CD8-positive, alpha-beta memory T cell (primary cell): ENCODE measurements around the gene NAV2. TPM values are rescaled to one million over a fixed set of nuclear protein-coding genes. Genes with fewer than 3 reads are reported as not detected.

ENCODE experiments used
- CTCF ChIA-PET: fragments of 350-600 bp; sonication (Branson Sonifier 250); formaldehyde crosslinking; loops from one replicate; lab custom pipeline; 2021; ENCODE audit warnings: antibody characterized with exemption; lab: Charles Lee
- POLR2A ChIA-PET: fragments of 350-600 bp; sonication (Branson Sonifier 250); formaldehyde crosslinking; loops from one replicate; lab custom pipeline; 2021; ENCODE audit warnings: antibody characterized with exemption; lab: Charles Lee
- DNase-seq, 5 donors: peaks; one replicate each; pipeline versions ENCODE4 v3.0.0 to v3.0.0-alpha.2; 2020 to 2022; ENCODE audit warnings: mixed read lengths in 1 of 5
- H3K27ac ChIP-seq: one replicate; pipeline ENCODE4 v1.7.0; 2013; ENCODE audit warnings: low read depth, mild to moderate bottlenecking, low read length, moderate library complexity
- H3K27me3 ChIP-seq: 2 replicates; pipeline ENCODE4 v1.7.0; 2013; ENCODE audit warnings: low read length, mild to moderate bottlenecking; ENCODE audit not compliant: insufficient read depth, poor library complexity, severe bottlenecking
- H3K36me3 ChIP-seq: 2 replicates; pipeline ENCODE4 v1.7.0; 2013; ENCODE audit warnings: mild to moderate bottlenecking, low read length, moderate library complexity; ENCODE audit not compliant: insufficient read depth
- H3K4me1 ChIP-seq: 2 replicates; pipeline ENCODE4 v1.7.0; 2013; ENCODE audit warnings: mild to moderate bottlenecking, low read length, moderate library complexity; ENCODE audit not compliant: insufficient read depth
- H3K4me3 ChIP-seq: 2 replicates; pipeline ENCODE4 v1.7.0; 2013; ENCODE audit warnings: mild to moderate bottlenecking, low read length
- H3K9me3 ChIP-seq: 2 replicates; pipeline ENCODE4 v1.7.0; 2013; ENCODE audit warnings: mild to moderate bottlenecking, low read length
- H3K27ac Mint-ChIP-seq, 8 donors: one replicate each; pipeline ENCODE4 v1.8.0; 2020 to 2021; ENCODE audit warnings: mixed read lengths in 8 of 8, mild to moderate bottlenecking in 6 of 8, inconsistent platforms in 3 of 8, moderate library complexity in 3 of 8
- H3K27me3 Mint-ChIP-seq, 2 donors: one replicate each; pipeline ENCODE4 v1.8.0; 2020 to 2021; ENCODE audit warnings: mixed read lengths in 2 of 2, mild to moderate bottlenecking in 1 of 2, moderate library complexity in 1 of 2
- H3K36me3 Mint-ChIP-seq, 3 donors: one replicate each; pipeline ENCODE4 v1.8.0; 2020 to 2021; ENCODE audit warnings: mixed read lengths in 3 of 3, inconsistent platforms in 1 of 3, mild to moderate bottlenecking in 1 of 3
- H3K4me1 Mint-ChIP-seq, 3 donors: one replicate each; pipeline ENCODE4 v1.8.0; 2020 to 2021; ENCODE audit warnings: mixed read lengths in 3 of 3, inconsistent platforms in 1 of 3, mild to moderate bottlenecking in 1 of 3
- H3K4me3 Mint-ChIP-seq, 7 donors: one replicate each; pipeline ENCODE4 v1.8.0; 2020 to 2021; ENCODE audit warnings: mixed read lengths in 7 of 7, mild to moderate bottlenecking in 6 of 7, moderate library complexity in 4 of 7, inconsistent platforms in 2 of 7
- H3K9me3 Mint-ChIP-seq, 5 donors: one replicate each; pipeline ENCODE4 v1.8.0; 2020 to 2022; ENCODE audit warnings: mixed read lengths in 5 of 5, mild to moderate bottlenecking in 3 of 5, moderate library complexity in 2 of 5, inconsistent platforms in 1 of 5
- polyA plus RNA-seq: library from polyadenylated mRNA; unstranded; fragments of 300-500 nt; fragmentation: Illumina TruSeq; gene quantifications from one replicate; pipeline ENCODE4 v1.2.3, GENCODE V29; 2021
- total RNA-seq, 2 experiments: library from RNA; stranded (reverse); gene quantifications; one replicate each; pipeline ENCODE4 v1.2.3, GENCODE V29; 2021

The NAV2 gene
- total and polyA plus RNA-seq, 3 experiments from 2014 or later = 0.42 to 1.2 (median 1.1) TPM

GRCh38 chr11:20088397-20089225 is 376.0 kb downstream of the NAV2 start:
- no peaks in the 10 kb centered on the region for H3K9me3 ChIP-seq
- no peaks in the 10 kb centered on the region for H3K9me3 Mint-ChIP-seq
- no peaks in the 10 kb centered on the region for H3K27me3 ChIP-seq
- no peak overlapping the region for H3K27ac Mint-ChIP-seq
- peaks cover 0 to 6% of the 10 kb centered on the region in 2 donors for H3K27me3 Mint-ChIP-seq
- H3K4me3 Mint-ChIP-seq = no peak overlapping the region
- peaks cover 0 to 1% (median 0%) of the 10 kb centered on the region in 3 donors for H3K36me3 Mint-ChIP-seq
- CTCF ChIA-PET = no interaction called here
- POLR2A ChIA-PET = no interaction called here
- no peak for DNase-seq
- H3K36me3 ChIP-seq = no peaks in the 10 kb centered on the region
- peaks cover 3% of the 10 kb centered on the region for H3K4me1 ChIP-seq
- H3K4me1 Mint-ChIP-seq = peaks cover 11 to 13% (median 12%) of the 10 kb centered on the region in 3 donors
- H3K27ac ChIP-seq = no peak overlapping the region
- H3K4me3 ChIP-seq = no peak overlapping the region

GRCh38 chr11:20089367-20089766 is 376.7 kb downstream of the NAV2 start:
- Mint-ChIP-seq H3K4me3 (no peak overlapping the region), H3K36me3 (no peaks in the 10 kb centered on the region), H3K27ac (peak overlapping the region in 1 of 8 donors; percentile 64), H3K27me3 (peaks cover 0 to 5% of the 10 kb centered on the region in 2 donors), H3K9me3 (no peaks in the 10 kb centered on the region), H3K4me1 (peaks cover 11 to 13% (median 12%) of the 10 kb centered on the region in 3 donors)
- DNase-seq = no peak
- Histone ChIP-seq H3K4me3 (no peak overlapping the region), H3K36me3 (no peaks in the 10 kb centered on the region), H3K27ac (peak overlapping the region; percentile 48), H3K27me3 (no peaks in the 10 kb centered on the region), H3K9me3 (no peaks in the 10 kb centered on the region), H3K4me1 (peaks cover 3% of the 10 kb centered on the region)
- ChIA-PET POLR2A (no interaction called here), CTCF (no interaction called here)

DNA sequence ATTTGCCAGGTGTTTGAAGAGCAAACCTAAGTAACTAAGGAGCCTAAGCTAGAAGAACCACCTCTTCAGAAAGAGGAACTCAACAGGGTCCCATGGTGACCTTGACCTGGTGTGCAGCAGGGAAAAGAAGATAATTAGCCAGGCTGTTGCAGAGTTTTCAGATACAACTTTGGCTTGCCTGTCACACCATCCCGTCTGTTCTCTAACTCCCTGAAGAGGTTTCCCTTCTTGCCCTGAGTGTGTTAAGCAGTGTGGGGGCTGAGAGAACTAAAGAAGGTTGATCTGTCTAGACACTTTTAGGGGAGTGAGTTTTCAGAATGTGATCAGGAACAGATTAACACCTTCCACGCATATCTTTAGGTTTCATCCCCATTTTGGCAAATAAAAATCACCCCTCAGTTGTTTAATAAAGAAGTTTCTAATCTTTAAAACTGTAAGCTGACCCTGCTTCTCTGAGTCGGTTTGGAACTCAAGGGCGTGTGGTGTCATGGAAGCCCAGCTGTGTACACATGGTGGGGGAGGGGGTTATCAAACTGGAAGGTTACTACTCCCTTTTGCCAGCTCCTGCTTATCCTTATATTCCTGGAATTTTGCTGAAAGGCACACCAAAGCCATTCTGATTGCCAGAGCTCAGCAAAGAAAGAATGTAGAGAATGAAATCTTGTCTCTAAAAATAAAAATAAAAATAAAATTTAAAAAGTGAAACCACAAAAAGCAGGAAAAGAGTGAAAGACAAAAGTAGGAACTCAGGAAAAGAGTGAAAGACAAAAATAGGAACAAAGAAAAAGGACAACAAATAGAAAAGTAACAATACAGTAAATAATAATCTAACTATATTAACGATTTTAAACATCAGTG is 377.4 kb downstream of the NAV2 start:
- H3K9me3 Mint-ChIP-seq = no peaks in the 10 kb centered on the region
- H3K27me3 Mint-ChIP-seq = peaks cover 3 to 4% of the 10 kb centered on the region in 2 donors
- no peaks in the 10 kb centered on the region for H3K27me3 ChIP-seq
- no peaks in the 10 kb centered on the region for H3K9me3 ChIP-seq
- no peak for DNase-seq
- no peaks in the 10 kb centered on the region for H3K36me3 ChIP-seq
- no peaks in the 10 kb centered on the region for H3K36me3 Mint-ChIP-seq
- H3K4me1 Mint-ChIP-seq = peaks cover 11 to 13% (median 12%) of the 10 kb centered on the region in 3 donors
- peaks cover 3% of the 10 kb centered on the region for H3K4me1 ChIP-seq
- H3K27ac ChIP-seq = peak overlapping the region; percentile 48
- no peak overlapping the region for H3K4me3 ChIP-seq
- H3K27ac Mint-ChIP-seq = peak overlapping the region in 1 of 8 donors; percentile 64
- ChIA-PET POLR2A (no interaction called here), CTCF (interaction anchor here (1.4 kb wide), 1 partner anchor 21 kb away, joined by 3 read pairs; no protein-coding TSS in a partner anchor)
- H3K4me3 Mint-ChIP-seq = no peak overlapping the region

GRCh38 chr11:20090654-20091374 is 378.2 kb downstream of the NAV2 start:
- Mint-ChIP-seq H3K27ac (no peak overlapping the region), H3K4me1 (peaks cover 11 to 13% (median 12%) of the 10 kb centered on the region in 3 donors), H3K27me3 (peaks cover 3 to 4% of the 10 kb centered on the region in 2 donors), H3K4me3 (no peak overlapping the region), H3K9me3 (no peaks in the 10 kb centered on the region), H3K36me3 (no peaks in the 10 kb centered on the region)
- Histone ChIP-seq H3K4me3 (no peak overlapping the region), H3K9me3 (no peaks in the 10 kb centered on the region), H3K27ac (peak overlapping the region; percentile 48), H3K27me3 (no peaks in the 10 kb centered on the region), H3K36me3 (no peaks in the 10 kb centered on the region), H3K4me1 (peaks cover 3% of the 10 kb centered on the region)
- ChIA-PET CTCF (interaction anchor here (1.4 kb wide), 1 partner anchor 21 kb away, joined by 3 read pairs; no protein-coding TSS in a partner anchor), POLR2A (no interaction called here)
- no peak for DNase-seq

- ChIA-PET CTCF (no interaction called here), POLR2A (no interaction called here)
- Mint-ChIP-seq H3K4me1 (peaks cover 7 to 9% (median 7%) of the 10 kb centered on the region in 3 donors), H3K27me3 (peaks cover 3 to 4% of the 10 kb centered on the region in 2 donors), H3K27ac (peak overlapping the region in 1 of 8 donors; percentile 26), H3K9me3 (no peaks in the 10 kb centered on the region), H3K36me3 (no peaks in the 10 kb centered on the region), H3K4me3 (no peak overlapping the region)
- Histone ChIP-seq H3K36me3 (no peaks in the 10 kb centered on the region), H3K9me3 (no peaks in the 10 kb centered on the region), H3K4me3 (no peak overlapping the region), H3K27me3 (no peaks in the 10 kb centered on the region), H3K27ac (no peak overlapping the region), H3K4me1 (no peaks in the 10 kb centered on the region)
- no peak for DNase-seq
Measured at GRCh38 chr11:20093775-20094174, 381.1 kb downstream of the NAV2 start.

- Mint-ChIP-seq H3K27me3 (peaks cover 2 to 4% of the 10 kb centered on the region in 2 donors), H3K9me3 (no peaks in the 10 kb centered on the region), H3K36me3 (no peaks in the 10 kb centered on the region), H3K4me1 (peaks cover 3 to 5% (median 3%) of the 10 kb centered on the region in 3 donors), H3K27ac (no peak overlapping the region), H3K4me3 (no peak overlapping the region)
- Histone ChIP-seq H3K9me3 (no peaks in the 10 kb centered on the region), H3K27ac (no peak overlapping the region), H3K4me1 (no peaks in the 10 kb centered on the region), H3K36me3 (no peaks in the 10 kb centered on the region), H3K4me3 (no peak overlapping the region), H3K27me3 (no peaks in the 10 kb centered on the region)
- ChIA-PET POLR2A (no interaction called here), CTCF (no interaction called here)
- DNase-seq = no peak
Measured at GRCh38 chr11:20095189-20095588, 382.6 kb downstream of the NAV2 start.

GRCh38 chr11:20097319-20098221 is 384.9 kb downstream of the NAV2 start:
- Histone ChIP-seq H3K27ac (no peak overlapping the region), H3K4me1 (no peaks in the 10 kb centered on the region), H3K36me3 (no peaks in the 10 kb centered on the region), H3K27me3 (no peaks in the 10 kb centered on the region), H3K9me3 (no peaks in the 10 kb centered on the region), H3K4me3 (no peak overlapping the region)
- peaks cover 3 to 6% (median 3%) of the 10 kb centered on the region in 3 donors for H3K4me1 Mint-ChIP-seq
- ChIA-PET POLR2A (no interaction called here), CTCF (no interaction called here)
- H3K27me3 Mint-ChIP-seq = peaks cover 0 to 4% of the 10 kb centered on the region in 2 donors
- no peak overlapping the region for H3K27ac Mint-ChIP-seq
- no peak overlapping the region for H3K4me3 Mint-ChIP-seq
- no peak for DNase-seq
- no peaks in the 10 kb centered on the region for H3K36me3 Mint-ChIP-seq
- no peaks in the 10 kb centered on the region for H3K9me3 Mint-ChIP-seq
